Activated CD4-positive, alpha-beta memory T cell treated with anti-CD3 and anti-CD28 coated beads for 36 hours (primary cell): Measurements from ENCODE around the gene SH2D3C. TPM values are rescaled to one million over a fixed set of nuclear protein-coding genes. Genes with fewer than 3 reads are reported as not detected.
A peak's percentile ranks its signal among the peaks of the same experiment; 100 is the strongest.

Experiments
- CTCF ChIA-PET: fragments of 350-600 bp; sonication (Branson Sonifier 250); formaldehyde crosslinking; loops from one replicate; lab custom pipeline; 2021; ENCODE audit warnings: antibody characterized with exemption, inconsistent platforms; lab: Charles Lee
- POLR2A ChIA-PET: fragments of 350-600 bp; sonication (Branson Sonifier 250); formaldehyde crosslinking; loops from one replicate; lab custom pipeline; 2021; ENCODE audit warnings: antibody characterized with exemption; lab: Charles Lee
- DNase-seq: peaks from one replicate; pipeline ENCODE4 v3.0.0-alpha.2; 2020
- H3K27ac Mint-ChIP-seq: one replicate; pipeline ENCODE4 v1.8.0; 2021; ENCODE audit warnings: mixed read lengths
- H3K27me3 Mint-ChIP-seq: one replicate; pipeline ENCODE4 v1.8.0; 2021; ENCODE audit warnings: mixed read lengths
- H3K36me3 Mint-ChIP-seq: one replicate; pipeline ENCODE4 v1.8.0; 2021; ENCODE audit warnings: mixed read lengths
- H3K4me1 Mint-ChIP-seq: one replicate; pipeline ENCODE4 v1.8.0; 2021; ENCODE audit warnings: low read depth, mixed read lengths
- H3K4me3 Mint-ChIP-seq: one replicate; pipeline ENCODE4 v1.8.0; 2021; ENCODE audit warnings: mild to moderate bottlenecking, mixed read lengths
- H3K9me3 Mint-ChIP-seq: one replicate; pipeline ENCODE4 v1.8.0; 2021; ENCODE audit warnings: mixed read lengths
- intact Hi-C: fragments of 100-400 bp; cut with micrococcal nuclease; formaldehyde crosslinking; loops from one replicate; pipeline ENCODE4 v1.15.1; 2023
- total RNA-seq, 2 experiments: library from RNA; stranded (reverse); gene quantifications; one replicate each; pipeline ENCODE4 v1.2.3, GENCODE V29; 2021

SH2D3C gene, protein sequence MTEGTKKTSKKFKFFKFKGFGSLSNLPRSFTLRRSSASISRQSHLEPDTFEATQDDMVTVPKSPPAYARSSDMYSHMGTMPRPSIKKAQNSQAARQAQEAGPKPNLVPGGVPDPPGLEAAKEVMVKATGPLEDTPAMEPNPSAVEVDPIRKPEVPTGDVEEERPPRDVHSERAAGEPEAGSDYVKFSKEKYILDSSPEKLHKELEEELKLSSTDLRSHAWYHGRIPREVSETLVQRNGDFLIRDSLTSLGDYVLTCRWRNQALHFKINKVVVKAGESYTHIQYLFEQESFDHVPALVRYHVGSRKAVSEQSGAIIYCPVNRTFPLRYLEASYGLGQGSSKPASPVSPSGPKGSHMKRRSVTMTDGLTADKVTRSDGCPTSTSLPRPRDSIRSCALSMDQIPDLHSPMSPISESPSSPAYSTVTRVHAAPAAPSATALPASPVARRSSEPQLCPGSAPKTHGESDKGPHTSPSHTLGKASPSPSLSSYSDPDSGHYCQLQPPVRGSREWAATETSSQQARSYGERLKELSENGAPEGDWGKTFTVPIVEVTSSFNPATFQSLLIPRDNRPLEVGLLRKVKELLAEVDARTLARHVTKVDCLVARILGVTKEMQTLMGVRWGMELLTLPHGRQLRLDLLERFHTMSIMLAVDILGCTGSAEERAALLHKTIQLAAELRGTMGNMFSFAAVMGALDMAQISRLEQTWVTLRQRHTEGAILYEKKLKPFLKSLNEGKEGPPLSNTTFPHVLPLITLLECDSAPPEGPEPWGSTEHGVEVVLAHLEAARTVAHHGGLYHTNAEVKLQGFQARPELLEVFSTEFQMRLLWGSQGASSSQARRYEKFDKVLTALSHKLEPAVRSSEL
- 10 to 100 TPM; 34.5 to 35.3 TPM for total RNA-seq

DNA sequence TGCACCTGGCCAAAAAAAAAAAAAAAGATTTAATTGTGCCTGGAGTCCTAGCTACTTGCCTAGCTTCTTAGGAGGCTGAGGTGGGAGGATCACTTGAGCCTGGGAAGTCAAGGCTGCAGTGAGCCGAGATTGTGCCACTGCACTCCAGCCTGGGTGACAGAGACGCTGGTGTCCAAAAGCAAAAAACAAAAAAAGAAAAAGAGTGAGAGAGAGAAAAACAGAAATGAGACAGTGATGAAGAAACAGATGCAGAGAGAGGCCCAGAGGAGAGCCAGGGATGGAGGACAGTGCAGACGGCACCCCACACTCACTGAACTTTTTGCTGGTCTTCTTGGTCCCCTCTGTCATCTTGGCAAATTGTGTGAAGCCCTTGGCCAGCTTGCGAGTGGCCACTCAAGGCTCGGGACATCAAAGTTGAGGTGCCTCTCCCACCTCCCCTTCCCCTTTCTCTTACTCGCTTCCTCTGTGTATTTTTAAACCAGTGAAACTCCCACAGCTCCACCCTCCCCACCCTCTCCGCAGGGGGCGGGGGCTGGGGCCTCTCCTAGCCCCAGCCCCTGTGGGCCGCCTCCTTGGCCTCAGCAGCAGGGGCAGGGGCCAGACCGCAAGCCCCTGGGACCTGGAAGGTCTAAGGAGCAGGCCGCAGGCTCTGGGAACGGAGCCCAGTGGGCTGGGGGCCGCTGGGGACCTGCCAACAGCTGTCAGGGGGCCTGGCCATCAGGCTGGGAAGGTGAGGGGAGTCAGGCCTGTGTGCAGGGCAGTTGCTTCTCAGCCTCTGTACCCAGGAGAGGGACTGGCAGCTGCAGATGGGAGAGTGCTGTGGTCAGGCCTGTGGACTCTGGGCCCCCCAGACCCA, at the start of gene SH2D3C:
SH2D3C (minus strand) TSS at position 387 of the 856 bp plus-strand sequence; CDS start at position 348, 39 bp downstream.
- DNase-seq: peak; percentile 73
- H3K9me3 Mint-ChIP-seq: no peaks in the 10 kb centered on the region
- peak within 1 kb of the TSS; percentile 99 for H3K4me3 Mint-ChIP-seq
- H3K4me1 Mint-ChIP-seq: peaks cover 56% of the 10 kb centered on the region
- peaks cover 22% of the 10 kb centered on the region for H3K36me3 Mint-ChIP-seq
- intact Hi-C loops: loop anchor here (2.0 to 10.0 kb wide), 2 partner anchors 248 to 286 kb away; partner anchors contain the start of genes NAIF1 and SLC25A25
- peak within 1 kb of the TSS; percentile 98 for H3K27ac Mint-ChIP-seq
- ChIA-PET POLR2A (interaction anchor here (0.6 to 2.2 kb wide), 16 partner anchors 9 to 220 kb away, joined by 3 to 23 read pairs (median 4); partner anchors contain the start of genes ST6GALNAC4 and TOR2A), CTCF (interaction anchor here (0.7 to 3.4 kb wide), 8 partner anchors 8 to 165 kb away, joined by 3 to 25 read pairs (median 5); partner anchors contain the start of gene TOR2A)
- no peaks in the 10 kb centered on the region for H3K27me3 Mint-ChIP-seq

DNA sequence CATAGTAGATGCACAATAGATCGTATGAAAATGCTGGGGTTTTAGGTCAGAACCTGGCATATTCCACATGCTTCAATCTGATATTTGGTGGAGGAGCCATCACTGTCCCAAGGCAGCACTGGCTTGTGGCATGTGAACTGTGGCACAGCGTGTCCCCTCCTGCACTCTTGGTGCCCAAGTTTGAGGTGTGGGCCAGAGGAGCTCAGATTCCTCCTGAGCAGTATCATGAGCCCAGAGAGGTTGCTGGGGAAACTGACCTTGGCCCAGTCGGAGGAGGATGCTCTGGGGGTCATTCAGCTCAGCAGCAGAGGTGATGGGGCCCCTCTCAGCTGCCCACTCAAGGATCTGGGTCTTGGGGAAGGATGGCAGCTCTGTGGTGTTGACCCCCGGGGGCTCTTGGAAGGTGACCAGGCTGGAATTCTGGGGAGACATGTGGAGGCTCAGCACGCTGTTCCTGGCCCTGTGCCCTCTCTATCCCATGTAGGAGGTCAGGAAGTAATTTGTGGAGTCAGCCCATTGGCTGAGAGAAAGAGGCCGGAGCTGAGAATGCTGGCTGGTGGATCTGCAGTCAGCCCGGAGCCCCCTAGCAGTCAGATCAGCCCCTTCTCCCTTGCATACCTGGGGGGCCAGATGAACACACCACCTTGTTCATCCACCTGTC, 47.9 kb upstream of the SH2D3C start:
- Mint-ChIP-seq H3K4me1 (no peaks in the 10 kb centered on the region), H3K9me3 (no peaks in the 10 kb centered on the region), H3K36me3 (peaks cover 1% of the 10 kb centered on the region), H3K27ac (no peak overlapping the region), H3K27me3 (no peaks in the 10 kb centered on the region), H3K4me3 (no peak overlapping the region)
- intact Hi-C loops: no loop called here
- no peak for DNase-seq
- CTCF ChIA-PET: interaction anchor here (0.6 to 0.9 kb wide), 2 partner anchors 16 to 223 kb away, joined by 3 read pairs; no protein-coding TSS in a partner anchor
- POLR2A ChIA-PET: no interaction called here

DNA sequence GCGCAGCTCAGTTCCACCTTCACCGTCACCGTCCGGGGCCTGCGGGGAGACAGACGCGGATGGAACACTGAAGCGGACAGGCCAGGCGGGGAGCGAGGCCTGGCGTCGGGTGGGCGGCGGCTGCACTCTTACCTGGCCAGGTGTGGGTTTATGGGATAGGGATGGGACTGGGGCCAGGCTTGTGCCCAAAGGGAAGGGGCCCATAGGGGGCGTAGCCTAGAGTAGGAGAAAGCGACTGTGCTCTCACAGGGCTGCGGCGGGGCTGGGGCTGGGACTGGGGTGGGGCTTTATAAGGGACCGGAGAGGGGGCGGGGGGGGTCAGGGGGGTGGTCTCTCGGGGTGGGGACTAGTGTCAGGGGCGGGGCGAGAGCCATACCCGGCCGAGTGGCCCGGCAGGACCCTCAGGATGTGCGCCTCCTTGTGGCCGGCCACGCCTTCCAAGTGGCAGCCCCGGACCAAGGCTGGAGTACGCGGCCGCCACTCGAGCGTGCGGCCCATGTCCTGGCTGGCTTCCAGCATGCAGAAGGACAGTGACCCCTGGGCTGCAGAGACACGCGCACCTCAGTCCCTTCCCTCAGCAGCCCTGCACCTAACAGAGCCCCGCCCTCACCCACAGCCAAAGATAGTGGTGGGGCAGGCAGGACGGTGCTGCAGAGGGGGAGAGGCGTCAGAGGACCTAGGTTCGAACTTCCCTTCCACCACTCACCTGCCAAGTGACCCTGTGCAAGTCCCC, 47.0 kb upstream of the SH2D3C start:
- H3K4me3 Mint-ChIP-seq: no peak overlapping the region
- H3K4me1 Mint-ChIP-seq: no peaks in the 10 kb centered on the region
- H3K36me3 Mint-ChIP-seq: peaks cover 1% of the 10 kb centered on the region
- H3K27me3 Mint-ChIP-seq: no peaks in the 10 kb centered on the region
- no peak for DNase-seq
- intact Hi-C loops: no loop called here
- ChIA-PET POLR2A (interaction anchor here (0.6 kb wide), 1 partner anchor 51 kb away, joined by 3 read pairs; no protein-coding TSS in a partner anchor), CTCF (interaction anchor here (0.6 to 1.3 kb wide), 2 partner anchors 91 to 224 kb away, joined by 3 to 4 read pairs; partner anchors contain the start of gene TOR2A)
- no peaks in the 10 kb centered on the region for H3K9me3 Mint-ChIP-seq
- no peak overlapping the region for H3K27ac Mint-ChIP-seq

DNA sequence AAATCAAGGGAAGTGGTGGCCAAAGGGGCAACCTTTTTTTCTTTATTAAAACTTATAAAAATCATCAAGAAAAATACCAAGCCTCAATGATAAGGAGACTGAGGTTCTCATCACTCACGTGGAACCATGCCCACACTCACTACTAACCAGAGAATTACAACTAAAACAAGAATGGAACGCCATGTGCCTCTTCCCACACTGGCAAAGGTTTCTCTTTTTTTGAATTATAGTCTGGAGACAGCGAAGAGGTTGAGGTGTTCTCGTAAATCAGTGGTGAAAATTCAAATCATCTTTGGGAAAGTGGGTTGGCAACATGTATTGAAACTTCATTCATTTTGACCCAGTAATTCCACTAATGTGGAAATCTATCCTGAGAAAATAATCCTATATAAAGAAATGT, 43.6 kb upstream of the SH2D3C start:
- Mint-ChIP-seq H3K4me3 (no peak overlapping the region), H3K27me3 (no peaks in the 10 kb centered on the region), H3K27ac (no peak overlapping the region), H3K36me3 (peaks cover 11% of the 10 kb centered on the region), H3K4me1 (no peaks in the 10 kb centered on the region), H3K9me3 (no peaks in the 10 kb centered on the region)
- ChIA-PET CTCF (no interaction called here), POLR2A (no interaction called here)
- DNase-seq: no peak
- intact Hi-C loops: no loop called here

DNA sequence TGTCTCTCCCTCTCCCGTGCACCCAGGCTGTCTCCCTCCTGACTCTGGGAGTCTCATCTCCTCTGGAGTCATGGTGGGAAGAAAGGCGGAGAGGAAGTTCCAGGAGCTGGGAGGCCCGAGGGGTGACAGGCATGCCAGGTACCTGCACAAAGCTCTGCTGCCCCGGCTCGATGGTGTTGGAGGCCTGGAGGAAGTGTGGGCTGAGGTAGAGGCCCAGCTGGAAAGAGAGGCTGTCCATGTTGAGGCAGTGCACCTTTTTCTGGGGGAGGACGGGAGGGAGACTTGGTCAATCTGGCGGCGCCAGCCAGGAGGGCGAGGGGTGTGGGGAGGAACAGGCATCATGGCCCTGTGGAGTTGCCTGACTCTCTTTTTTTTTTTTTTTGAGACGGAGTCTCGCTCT, 40.1 kb upstream of the SH2D3C start:
- CTCF ChIA-PET: interaction anchor here (1.7 kb wide), 1 partner anchor 51 kb away, joined by 5 read pairs; no protein-coding TSS in a partner anchor
- Mint-ChIP-seq H3K4me1 (no peaks in the 10 kb centered on the region), H3K4me3 (no peak overlapping the region), H3K9me3 (no peaks in the 10 kb centered on the region), H3K27me3 (no peaks in the 10 kb centered on the region), H3K27ac (no peak overlapping the region), H3K36me3 (peaks cover 13% of the 10 kb centered on the region)
- POLR2A ChIA-PET: no interaction called here
- intact Hi-C loops: no loop called here
- DNase-seq: no peak

DNA sequence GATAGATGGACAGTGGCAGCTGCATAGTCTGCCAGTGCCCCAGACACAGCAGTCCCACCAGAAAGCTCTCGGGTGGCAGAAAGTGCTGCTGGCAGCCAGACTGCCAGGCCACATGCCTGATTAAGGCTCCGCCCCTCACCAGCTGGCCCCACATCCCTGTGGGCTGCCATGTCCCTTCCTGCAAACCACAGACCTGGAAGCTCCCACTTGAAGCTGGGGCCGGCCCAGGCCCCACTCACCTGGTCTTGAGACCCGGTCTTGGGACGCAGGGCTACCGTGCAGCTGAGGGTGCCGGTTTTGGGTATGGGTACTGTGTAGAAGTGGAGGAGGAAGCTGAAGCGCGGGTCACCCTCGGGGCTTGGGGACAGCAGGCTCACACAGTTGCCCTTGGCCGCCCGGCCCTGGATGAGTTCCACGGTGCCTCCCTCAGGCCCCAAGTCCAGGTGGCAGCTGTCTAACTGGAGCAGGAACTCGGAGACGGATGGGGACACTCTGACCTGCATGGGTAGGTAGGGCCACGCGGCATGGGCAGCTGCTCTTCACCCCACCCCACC, 39.5 kb upstream of the SH2D3C start:
- H3K4me3 Mint-ChIP-seq: no peak overlapping the region
- H3K27me3 Mint-ChIP-seq: no peaks in the 10 kb centered on the region
- H3K36me3 Mint-ChIP-seq: peaks cover 17% of the 10 kb centered on the region

DNA sequence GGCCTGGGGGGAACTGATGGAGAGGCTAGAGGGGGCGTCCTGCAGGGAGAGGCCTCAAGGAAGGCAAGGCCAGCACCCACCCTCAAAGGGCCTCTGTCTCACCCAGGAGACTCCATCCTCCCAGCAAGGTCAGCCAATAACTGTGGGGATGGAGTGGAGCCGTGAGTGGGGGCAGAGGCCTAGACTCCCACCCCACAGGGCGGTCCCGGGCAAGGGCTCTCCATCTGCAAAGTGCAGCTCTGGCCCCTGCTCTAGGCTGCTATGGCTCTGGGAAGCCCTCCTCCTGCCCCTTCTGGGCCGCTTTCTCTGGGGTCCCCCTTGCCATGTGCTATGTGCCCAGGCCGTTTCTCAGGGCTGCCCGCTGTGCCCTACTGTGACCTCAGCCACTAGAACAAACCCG, 38.3 kb upstream of the SH2D3C start:
- ChIA-PET CTCF (interaction anchor here (1.4 kb wide), 1 partner anchor 53 kb away, joined by 4 read pairs; no protein-coding TSS in a partner anchor), POLR2A (no interaction called here)
- Mint-ChIP-seq H3K36me3 (peaks cover 18% of the 10 kb centered on the region), H3K9me3 (no peaks in the 10 kb centered on the region), H3K4me3 (no peak overlapping the region), H3K27ac (no peak overlapping the region), H3K27me3 (no peaks in the 10 kb centered on the region), H3K4me1 (no peaks in the 10 kb centered on the region)
- intact Hi-C loops: no loop called here
- DNase-seq: no peak

More for the DNA sequence above, 39.5 kb upstream of the SH2D3C start:
- Mint-ChIP-seq H3K9me3 (no peaks in the 10 kb centered on the region), H3K27ac (peak overlapping the region; percentile 42), H3K4me1 (no peaks in the 10 kb centered on the region)
- DNase-seq: no peak
- POLR2A ChIA-PET: no interaction called here
- intact Hi-C loops: no loop called here
- CTCF ChIA-PET: interaction anchor here (1.4 to 1.7 kb wide), 2 partner anchors 52 kb away, joined by 4 to 5 read pairs; no protein-coding TSS in a partner anchor

DNA sequence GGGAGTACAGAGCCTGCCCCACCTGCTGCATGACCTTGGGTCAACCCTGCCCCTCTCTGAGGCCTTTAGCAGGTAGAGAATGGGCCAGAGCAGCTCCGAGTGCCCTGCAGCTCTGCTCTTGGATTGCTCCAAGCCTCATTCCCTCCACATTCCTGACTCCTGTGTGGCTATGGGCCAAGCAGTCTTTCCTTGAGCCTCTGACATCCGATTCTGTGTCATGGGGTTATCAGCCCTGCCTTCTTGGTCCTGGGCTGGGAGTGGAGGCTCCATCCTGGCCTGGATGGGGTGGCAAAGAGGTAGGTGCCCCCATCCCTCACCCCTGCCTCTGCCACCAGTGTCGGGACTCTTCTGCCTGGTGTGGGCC, 37.9 kb upstream of the SH2D3C start:
- ChIA-PET POLR2A (no interaction called here), CTCF (interaction anchor here (1.4 kb wide), 1 partner anchor 53 kb away, joined by 4 read pairs; no protein-coding TSS in a partner anchor)
- intact Hi-C loops: no loop called here
- no peak for DNase-seq
- Mint-ChIP-seq H3K36me3 (peaks cover 18% of the 10 kb centered on the region), H3K27me3 (no peaks in the 10 kb centered on the region), H3K27ac (no peak overlapping the region), H3K4me1 (no peaks in the 10 kb centered on the region), H3K9me3 (no peaks in the 10 kb centered on the region), H3K4me3 (no peak overlapping the region)

DNA sequence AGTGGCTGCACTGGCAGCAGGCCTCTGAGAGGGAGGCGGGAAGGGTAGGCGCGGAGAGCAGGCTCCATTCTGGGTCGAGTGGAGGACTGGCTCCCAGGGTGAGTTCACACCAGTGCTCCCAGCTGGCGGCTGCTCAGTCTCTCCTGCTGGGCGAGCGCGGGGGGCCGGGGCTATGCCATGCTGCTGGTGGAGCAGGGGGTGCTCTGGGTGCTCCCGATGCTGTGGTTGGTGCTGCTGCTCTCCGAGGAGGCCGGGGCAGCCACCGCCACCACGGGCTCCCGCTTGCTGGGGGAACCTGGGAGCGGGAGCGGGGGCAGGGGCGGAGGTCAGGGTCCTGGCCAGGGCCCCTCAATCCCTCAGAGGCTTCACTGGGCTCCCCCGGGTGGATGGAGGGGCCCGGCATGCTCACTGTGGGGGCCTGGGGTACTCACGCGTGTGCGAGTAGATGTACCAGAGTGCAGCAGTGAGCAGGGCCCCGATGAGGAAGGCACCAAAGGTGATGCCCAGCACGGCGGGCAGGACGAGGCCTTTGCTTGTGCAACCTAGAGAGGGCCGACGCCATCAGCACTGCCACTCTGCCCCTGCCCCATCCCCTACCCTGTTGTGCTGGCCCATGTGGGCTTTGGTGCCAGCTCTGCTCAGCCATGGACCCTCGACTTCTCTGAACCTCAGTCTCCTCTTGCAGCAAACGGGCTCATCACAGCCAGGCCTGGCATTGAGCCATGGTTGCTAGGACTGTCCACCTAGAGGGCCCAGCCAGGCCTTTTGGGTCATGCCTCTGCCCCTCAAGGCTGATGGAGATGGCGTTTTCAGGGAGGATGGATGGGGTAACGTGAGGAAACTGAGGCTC, 37.3 kb upstream of the SH2D3C start:
- H3K36me3 Mint-ChIP-seq: peaks cover 18% of the 10 kb centered on the region
- no peak overlapping the region for H3K4me3 Mint-ChIP-seq
- H3K9me3 Mint-ChIP-seq: no peaks in the 10 kb centered on the region
- intact Hi-C loops: no loop called here
- ChIA-PET CTCF (no interaction called here), POLR2A (no interaction called here)
- no peak for DNase-seq
- H3K27ac Mint-ChIP-seq: no peak overlapping the region
- no peaks in the 10 kb centered on the region for H3K4me1 Mint-ChIP-seq
- no peaks in the 10 kb centered on the region for H3K27me3 Mint-ChIP-seq
